ENCODE measurements around the gene SHROOM3. TPM values are rescaled to one million over a fixed set of nuclear protein-coding genes. Genes with fewer than 3 reads are reported as not detected.

SHROOM3 gene
- polyA plus RNA-seq, 1 donor from 2014 or later: 2.7 TPM

- no peak for TF ChIP-seq EP300 (conservative IDR thresholded peaks at IDR 0.05; ENCODE audit: poor library complexity, severe bottlenecking)
Measured at GRCh38 chr4:76811604-76812412, 376.8 kb downstream of the SHROOM3 start (continued).

- Histone ChIP-seq H3K9me3 (ENCODE audit: low read length) (no peaks in the 10 kb centered on the region), H3K27me3 (ENCODE audit: insufficient read depth, low read depth, low read length) (no peaks in the 10 kb centered on the region), H3K79me2 (replicated peaks; ENCODE audit: insufficient read depth, low read length) (no peaks in the 10 kb centered on the region), H3K9me2 (ENCODE audit: insufficient read depth, low read length) (no peaks in the 10 kb centered on the region), H3K27ac (ENCODE audit: low read length) (no peak overlapping the region), H3K4me2 (ENCODE audit: low read length) (no peak overlapping the region), H2AFZ (ENCODE audit: low read depth, low read length) (no peak overlapping the region), H3K36me3 (ENCODE audit: insufficient read depth, low read length) (no peaks in the 10 kb centered on the region), H3F3A (ENCODE audit: insufficient read depth, low read length, poor library complexity, severe bottlenecking) (no peaks in the 10 kb centered on the region), H4K20me1 (ENCODE audit: insufficient read depth) (no peaks in the 10 kb centered on the region), H3K4me3 (ENCODE audit: low read length) (no peak overlapping the region), H3K9ac (ENCODE audit: low read length) (no peak overlapping the region)
- TF ChIP-seq CTCF (IDR thresholded peaks at IDR 0.05; ENCODE audit: poor library complexity, severe bottlenecking) (no peak), MXI1 (conservative IDR thresholded peaks at IDR 0.05; ENCODE audit: poor library complexity, severe bottlenecking) (no peak), EP300 (conservative IDR thresholded peaks at IDR 0.05; ENCODE audit: poor library complexity, severe bottlenecking) (no peak), RAD21 (conservative IDR thresholded peaks at IDR 0.05) (no peak), REST (IDR thresholded peaks at IDR 0.05; ENCODE audit: borderline replicate concordance) (no peak), POLR2AphosphoS5 (IDR thresholded peaks at IDR 0.05) (no peak), EZH2 (IDR thresholded peaks at IDR 0.05; ENCODE audit: borderline replicate concordance, insufficient read depth, low read length, poor library complexity, severe bottlenecking) (no peak), TAF1 (IDR thresholded peaks at IDR 0.05; ENCODE audit: low read depth) (no peak), SMC3 (conservative IDR thresholded peaks at IDR 0.05; ENCODE audit: poor library complexity) (no peak)
Measured at GRCh38 chr4:76813070-76813469, 378.0 kb downstream of the SHROOM3 start.

GRCh38 chr4:76821641-76822040, 386.6 kb downstream of the SHROOM3 start:
- Histone ChIP-seq H3K9me3 (ENCODE audit: low read length) (no peaks in the 10 kb centered on the region), H3K27me3 (ENCODE audit: insufficient read depth, low read depth, low read length) (no peaks in the 10 kb centered on the region), H3K27ac (ENCODE audit: low read length) (no peak overlapping the region), H4K20me1 (ENCODE audit: insufficient read depth) (no peaks in the 10 kb centered on the region), H3K79me2 (replicated peaks; ENCODE audit: insufficient read depth, low read length) (no peaks in the 10 kb centered on the region), H3K4me3 (ENCODE audit: low read length) (no peak overlapping the region), H3K4me2 (ENCODE audit: low read length) (no peak overlapping the region), H2AFZ (ENCODE audit: low read depth, low read length) (no peak overlapping the region), H3K9me2 (ENCODE audit: insufficient read depth, low read length) (no peaks in the 10 kb centered on the region), H3K9ac (ENCODE audit: low read length) (no peak overlapping the region), H3F3A (ENCODE audit: insufficient read depth, low read length, poor library complexity, severe bottlenecking) (no peaks in the 10 kb centered on the region), H3K36me3 (ENCODE audit: insufficient read depth, low read length) (no peaks in the 10 kb centered on the region)
- TF ChIP-seq CTCF (IDR thresholded peaks at IDR 0.05; ENCODE audit: poor library complexity, severe bottlenecking): no peak
- TF ChIP-seq REST (IDR thresholded peaks at IDR 0.05; ENCODE audit: borderline replicate concordance): no peak
- no peak for TF ChIP-seq POLR2AphosphoS5 (IDR thresholded peaks at IDR 0.05)
- TF ChIP-seq SMC3 (conservative IDR thresholded peaks at IDR 0.05; ENCODE audit: poor library complexity): no peak
- TF ChIP-seq RAD21 (conservative IDR thresholded peaks at IDR 0.05): no peak
- TF ChIP-seq EP300 (conservative IDR thresholded peaks at IDR 0.05; ENCODE audit: poor library complexity, severe bottlenecking): no peak
- TF ChIP-seq MXI1 (conservative IDR thresholded peaks at IDR 0.05; ENCODE audit: poor library complexity, severe bottlenecking): no peak
- no peak for TF ChIP-seq EZH2 (IDR thresholded peaks at IDR 0.05; ENCODE audit: borderline replicate concordance, insufficient read depth, low read length, poor library complexity, severe bottlenecking)

Measured in neural cell (in vitro differentiated cells).